HG02870 (cell line): ENCODE results near the gene TFEB.

Experiments used
- ATAC-seq: cut with Tn5 transposase; IDR thresholded peaks from one replicate; pipeline ENCODE4 v1.9.1; 2021; ENCODE audit warnings: mild to moderate bottlenecking, moderate library complexity; ENCODE audit not compliant: unreplicated experiment

TFEB gene

GRCh38 chr6:41707565-41708200 is 27.7 kb downstream of the TFEB start:
- no peak for ATAC-seq

GRCh38 chr6:41706876-41707564 is 28.4 kb downstream of the TFEB start:
- no peak for ATAC-seq

GRCh38 chr6:41705996-41706835 is 29.2 kb downstream of the TFEB start:
- peak; percentile 62 for ATAC-seq

- no peak for ATAC-seq
Measured at GRCh38 chr6:41705311-41705995, 30.0 kb downstream of the TFEB start.

GRCh38 chr6:41704656-41705310 is 30.6 kb downstream of the TFEB start:
- no peak for ATAC-seq

- ATAC-seq = no peak
Measured at GRCh38 chr6:41704028-41704427, 31.4 kb downstream of the TFEB start.

- no peak for ATAC-seq
Measured at GRCh38 chr6:41702771-41703494, 32.5 kb downstream of the TFEB start.

GRCh38 chr6:41702089-41702745 is 33.2 kb downstream of the TFEB start:
- no peak for ATAC-seq

- ATAC-seq = no peak
Measured at GRCh38 chr6:41700463-41701347, 34.7 kb downstream of the TFEB start.

- no peak for ATAC-seq
Measured at GRCh38 chr6:41699063-41699462, 36.3 kb downstream of the TFEB start.

GRCh38 chr6:41697861-41698781 is 37.3 kb downstream of the TFEB start:
- ATAC-seq = no peak

- no peak for ATAC-seq
Measured at GRCh38 chr6:41696788-41697187, 38.6 kb downstream of the TFEB start.

- no peak for ATAC-seq
Measured at GRCh38 chr6:41695825-41696224, 39.6 kb downstream of the TFEB start.

GRCh38 chr6:41694815-41695526 is 40.4 kb downstream of the TFEB start:
- no peak for ATAC-seq

GRCh38 chr6:41693281-41694240 is 41.8 kb downstream of the TFEB start:
- ATAC-seq = no peak

GRCh38 chr6:41692730-41693129 is 42.7 kb downstream of the TFEB start:
- no peak for ATAC-seq
